Upper lobe of left lung (tissue), 6 donors: Measurements from ENCODE around the gene MATN4. TPM values are rescaled to one million over a fixed set of nuclear protein-coding genes. Genes with fewer than 3 reads are reported as not detected.

ENCODE experiments used
- ATAC-seq, 2 donors: fragments of 200-7000 bp; cut with Tn5 transposase; one replicate each; pipeline ENCODE4 v1.9.1; 2022; ENCODE audit warnings: mild to moderate bottlenecking in 2 of 2, moderate library complexity in 2 of 2; ENCODE audit not compliant: low FRiP score in 2 of 2
- DNase-seq, 2 donors: peaks; one replicate each; pipeline ENCODE4 v3.0.0-alpha.2; 2019 to 2020
- H3K27ac ChIP-seq, 4 donors: fragments of 200-600 bp; sonication (generic); one replicate each; pipeline ENCODE4 v1.5.1; 2016 to 2019
- H3K27me3 ChIP-seq, 4 donors: fragments of 200-600 bp; sonication (generic); one replicate each; pipeline ENCODE4 v1.5.1; 2017 to 2019
- H3K36me3 ChIP-seq, 4 donors: fragments of 200-600 bp; sonication (generic); one replicate each; pipeline ENCODE4 v1.5.1; 2016 to 2019
- H3K4me1 ChIP-seq, 4 donors: fragments of 200-600 bp; sonication (generic); one replicate each; pipeline ENCODE4 v1.5.1; 2018 to 2019
- H3K4me3 ChIP-seq, 4 donors: fragments of 200-600 bp; sonication (generic); one replicate each; pipeline ENCODE4 v1.5.1; 2017 to 2019; ENCODE audit warnings: mild to moderate bottlenecking in 2 of 4, moderate library complexity in 1 of 4
- H3K9me3 ChIP-seq, 4 donors: fragments of 200-600 bp; sonication (generic); one replicate each; pipeline ENCODE4 v1.5.1; 2018 to 2019
- CTCF ChIP-seq, 6 experiments: fragments of 450-650 bp in 4 of 6; fragments of 200-600 bp in 2 of 6; sonication (generic) in 2 of 6; IDR thresholded peaks; one replicate each; pipeline ENCODE4 v1.5.1; 2016 to 2019; ENCODE audit warnings: antibody characterized with exemption in 6 of 6
- EP300 ChIP-seq, 4 donors: sonication (generic); formaldehyde crosslinking; IDR thresholded peaks; one replicate each; pipeline ENCODE4 v1.5.1; 2017; ENCODE audit warnings: antibody characterized with exemption in 4 of 4, control low read depth in 2 of 4
- POLR2A ChIP-seq, 4 donors: fragments of 450-650 bp; IDR thresholded peaks; one replicate each; pipeline ENCODE4 v1.5.1; 2016 to 2017; ENCODE audit warnings: antibody characterized with exemption in 4 of 4, mild to moderate bottlenecking in 2 of 4
- POLR2AphosphoS5 ChIP-seq, 2 donors: sonication (generic); formaldehyde crosslinking; IDR thresholded peaks; one replicate each; pipeline ENCODE4 v1.5.1; 2017; ENCODE audit warnings: antibody characterized with exemption in 2 of 2
- WGBS, 2 donors: methylation state at CpG; one replicate each; pipeline ENCODE4 v1.1.5; 2017 to 2018; 5-methylcytosine and 5-hydroxymethylcytosine counted together
- total RNA-seq, 6 donors: library from RNA; depleted of rRNA in 4 of 6; stranded (reverse); fragments of >200 nt in 4 of 6; gene quantifications; one replicate each; pipeline versions ENCODE4 v1.1.0 to v1.2.1, GENCODE V29; 2016 to 2021
- donor health status: DM: no; HTN: no; CAD: no; lungs with moderate emphysema.
- donor health status: DM: no; HTN: yes; CAD: no; lungs with severe emphysema.

The MATN4 gene
- total RNA-seq, 6 donors from 2014 or later, result 0.30 to 0.44 TPM; not detected in 4

- DNase-seq, result no peak
- H3K27ac ChIP-seq, result no peak overlapping the region
- no peaks in the 10 kb centered on the region for H3K36me3 ChIP-seq
- no peaks in the 10 kb centered on the region for H3K9me3 ChIP-seq
- H3K4me3 ChIP-seq, result no peak overlapping the region
- no peaks in the 10 kb centered on the region for H3K27me3 ChIP-seq
- ATAC-seq, result no peak
- WGBS, 2 donors, result 33 to 36% methylated on average over 1 of the region's 1 CpG
- H3K4me1 ChIP-seq, result peaks cover 0 to 33% (median 7%) of the 10 kb centered on the region in 4 donors
- TF ChIP-seq POLR2AphosphoS5 (IDR thresholded peaks at IDR 0.05) (no peak), EP300 (IDR thresholded peaks at IDR 0.05) (no peak), CTCF (IDR thresholded peaks at IDR 0.05) (no peak), POLR2A (IDR thresholded peaks at IDR 0.05) (no peak)
Observed at GRCh38 chr20:45247865-45248264, 60.2 kb downstream of the MATN4 start.

DNA sequence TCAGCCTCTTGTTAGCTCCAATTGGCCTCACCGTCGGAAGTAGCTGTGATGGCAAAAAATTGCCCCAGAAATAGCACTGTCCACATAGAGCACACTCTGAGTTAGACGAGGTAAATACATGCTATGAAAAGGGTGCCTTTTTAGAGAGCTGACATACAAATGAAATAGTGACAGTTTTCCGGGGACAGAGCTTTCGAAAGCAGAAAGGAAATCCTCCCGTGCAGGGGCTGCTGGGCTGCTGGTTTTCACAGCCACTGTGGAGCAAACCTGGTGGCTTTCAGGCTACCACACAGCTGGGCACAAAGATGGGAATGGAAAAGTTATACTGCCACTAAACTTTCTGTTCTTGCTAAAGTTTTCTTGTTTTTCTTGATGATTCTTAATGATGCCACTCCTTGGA, 62.0 kb downstream of the MATN4 start:
- no peaks in the 10 kb centered on the region for H3K9me3 ChIP-seq
- peaks cover 0 to 16% (median 2%) of the 10 kb centered on the region in 4 donors for H3K4me1 ChIP-seq
- no peaks in the 10 kb centered on the region for H3K36me3 ChIP-seq
- H3K27ac ChIP-seq, result no peak overlapping the region
- ATAC-seq (no peak), DNase-seq (no peak)
- WGBS, 2 donors, result 46 to 47% methylated on average over 6 of the region's 6 CpGs
- no peaks in the 10 kb centered on the region for H3K27me3 ChIP-seq
- TF ChIP-seq EP300 (IDR thresholded peaks at IDR 0.05), result no peak
- TF ChIP-seq CTCF (IDR thresholded peaks at IDR 0.05), result no peak
- no peak for TF ChIP-seq POLR2AphosphoS5 (IDR thresholded peaks at IDR 0.05)
- TF ChIP-seq POLR2A (IDR thresholded peaks at IDR 0.05), result no peak
- H3K4me3 ChIP-seq, result no peak overlapping the region

Other genes starting within 250 kb of the MATN4 start
- gene KCNS1, start 207.2 kb downstream of the MATN4 start, total RNA-seq, result 1 to 10 TPM in 5 of 6 donors, under 1 TPM in 1; 0.69 to 4.7 (median 2.6) TPM
- 1 to 10 TPM in 1 of 6 donors, under 1 TPM in 1, not detected in 4; 0.57 to 2.0 TPM for gene WFDC5, start 193.1 kb downstream of the MATN4 start, total RNA-seq
- gene WFDC12, start 183.8 kb downstream of the MATN4 start, total RNA-seq, result 1 to 10 TPM in 4 of 6 donors, under 1 TPM in 1, not detected in 1; 0.67 to 7.1 (median 5.0) TPM
- gene PI3, start 133.4 kb downstream of the MATN4 start, total RNA-seq, result 10 to 100 TPM in 1 of 6 donors, 1 to 10 TPM in 4, not detected in 1; 3.2 to 16.7 (median 5.2) TPM
- not detected for gene SEMG1, start 101.3 kb downstream of the MATN4 start, total RNA-seq
- gene SEMG2, start 86.9 kb downstream of the MATN4 start, total RNA-seq, result not detected
- 1,000 to 10,000 TPM; 1,039 to 7,285 (median 2,025) TPM for gene SLPI, start 53.7 kb downstream of the MATN4 start, total RNA-seq
- under 1 TPM in 2 of 6 donors, not detected in 4; 0.09 to 0.13 TPM for gene RBPJL, start 1.5 kb downstream of the MATN4 start, total RNA-seq
- 100 to 1,000 TPM; 178 to 568 (median 291) TPM for gene SDC4, start 40.1 kb upstream of the MATN4 start, total RNA-seq
- 10 to 100 TPM; 31.0 to 61.4 (median 50.7) TPM for gene SYS1, start 54.9 kb upstream of the MATN4 start, total RNA-seq
- gene TP53TG5, start 70.0 kb upstream of the MATN4 start, total RNA-seq, result not detected
- 10 to 100 TPM; 30.4 to 75.4 (median 52.8) TPM for gene DBNDD2, start 100.0 kb upstream of the MATN4 start, total RNA-seq
- gene PIGT, start 107.8 kb upstream of the MATN4 start, total RNA-seq, result 10 to 100 TPM; 49.9 to 86.3 (median 63.0) TPM
- gene WFDC2, start 161.5 kb upstream of the MATN4 start, total RNA-seq, result 100 to 1,000 TPM in 5 of 6 donors, 10 to 100 TPM in 1; 91.7 to 163 (median 135) TPM
- gene SPINT3, start 207.3 kb upstream of the MATN4 start, total RNA-seq, result not detected
- 1 to 10 TPM in 2 of 6 donors, not detected in 4; 1.6 to 1.8 TPM for gene WFDC6, start 231.2 kb upstream of the MATN4 start, total RNA-seq
- 1 to 10 TPM in 1 of 6 donors, under 1 TPM in 2, not detected in 3; 0.15 to 3.7 (median 0.47) TPM for gene EPPIN, start 239.1 kb upstream of the MATN4 start, total RNA-seq